Measurements from ENCODE around the gene DCLK3.

DCLK3 gene

GRCh38 chr3:36707623-36708409 is 56.5 kb downstream of the DCLK3 start:
- peak; percentile 50 for DNase-seq (ENCODE audit: low spot score)
- TF ChIP-seq, protein P1, sequence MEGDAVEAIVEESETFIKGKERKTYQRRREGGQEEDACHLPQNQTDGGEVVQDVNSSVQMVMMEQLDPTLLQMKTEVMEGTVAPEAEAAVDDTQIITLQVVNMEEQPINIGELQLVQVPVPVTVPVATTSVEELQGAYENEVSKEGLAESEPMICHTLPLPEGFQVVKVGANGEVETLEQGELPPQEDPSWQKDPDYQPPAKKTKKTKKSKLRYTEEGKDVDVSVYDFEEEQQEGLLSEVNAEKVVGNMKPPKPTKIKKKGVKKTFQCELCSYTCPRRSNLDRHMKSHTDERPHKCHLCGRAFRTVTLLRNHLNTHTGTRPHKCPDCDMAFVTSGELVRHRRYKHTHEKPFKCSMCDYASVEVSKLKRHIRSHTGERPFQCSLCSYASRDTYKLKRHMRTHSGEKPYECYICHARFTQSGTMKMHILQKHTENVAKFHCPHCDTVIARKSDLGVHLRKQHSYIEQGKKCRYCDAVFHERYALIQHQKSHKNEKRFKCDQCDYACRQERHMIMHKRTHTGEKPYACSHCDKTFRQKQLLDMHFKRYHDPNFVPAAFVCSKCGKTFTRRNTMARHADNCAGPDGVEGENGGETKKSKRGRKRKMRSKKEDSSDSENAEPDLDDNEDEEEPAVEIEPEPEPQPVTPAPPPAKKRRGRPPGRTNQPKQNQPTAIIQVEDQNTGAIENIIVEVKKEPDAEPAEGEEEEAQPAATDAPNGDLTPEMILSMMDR (conservative IDR thresholded peaks at IDR 0.05; ENCODE audit: low read depth), result no peak
- ChIA-PET CTCF (interaction anchor here (0.6 to 0.7 kb wide), 4 partner anchors 30 to 556 kb away, joined by 3 to 5 read pairs (median 4); no protein-coding TSS in a partner anchor), POLR2A (ENCODE audit: low non-redundant PET) (no interaction called here)
- no peak overlapping the region for H3K27ac ChIP-seq

DNA sequence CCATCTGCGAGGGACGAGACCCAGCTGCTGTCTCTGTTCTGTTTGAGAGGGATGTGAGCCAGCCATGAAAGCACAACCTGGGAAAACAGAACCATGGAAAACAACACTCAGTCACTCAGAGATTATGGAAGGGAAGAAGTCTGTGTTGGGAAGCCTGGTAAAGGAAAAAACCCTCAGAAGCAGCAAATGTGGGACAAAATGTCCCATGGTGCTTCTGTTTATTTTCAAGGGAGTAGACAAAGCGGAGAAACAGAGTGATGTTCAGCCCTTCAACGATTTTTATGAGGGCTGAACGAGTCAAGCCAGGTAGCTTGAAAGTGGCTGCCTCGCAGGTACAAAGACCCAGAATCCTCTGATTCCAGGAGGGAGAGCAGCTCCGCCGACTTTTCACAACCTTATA is 59.3 kb downstream of the DCLK3 start:
- CTCF ChIA-PET, result interaction anchor here (0.9 kb wide), 1 partner anchor 739 kb away, joined by 3 read pairs; no protein-coding TSS in a partner anchor
- H3K27ac ChIP-seq, result no peak overlapping the region
- TF ChIP-seq, protein P1 (conservative IDR thresholded peaks at IDR 0.05; ENCODE audit: low read depth), result no peak
- no peak for DNase-seq (ENCODE audit: low spot score)
- POLR2A ChIA-PET (ENCODE audit: low non-redundant PET), result no interaction called here

DNA sequence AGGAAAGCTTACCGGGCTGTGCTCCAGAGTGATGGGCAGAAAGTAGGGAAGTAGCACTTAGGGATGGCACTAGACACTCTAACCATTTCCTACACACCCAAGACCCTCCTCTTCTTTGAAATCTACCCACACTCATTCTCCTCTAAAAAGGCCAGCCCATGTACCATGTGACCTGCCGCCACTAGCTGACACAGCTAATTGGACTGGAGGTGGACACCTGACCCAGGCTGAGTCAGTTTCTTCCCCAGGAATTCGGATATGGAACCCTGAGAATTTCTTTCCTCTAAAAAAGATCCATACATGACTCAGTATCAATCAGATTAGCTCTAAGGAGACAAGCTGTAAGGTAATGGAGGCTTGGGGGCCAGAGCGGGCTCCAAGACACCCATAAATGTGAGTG is 60.1 kb downstream of the DCLK3 start:
- CTCF ChIA-PET, result interaction anchor here (0.6 kb wide), 2 partner anchors 102 to 582 kb away, joined by 5 to 7 read pairs; no protein-coding TSS in a partner anchor
- no peak overlapping the region for H3K27ac ChIP-seq
- POLR2A ChIA-PET (ENCODE audit: low non-redundant PET), result no interaction called here
- no peak for DNase-seq (ENCODE audit: low spot score)
- TF ChIP-seq, protein P1 (conservative IDR thresholded peaks at IDR 0.05; ENCODE audit: low read depth), result no peak

- POLR2A ChIA-PET (ENCODE audit: low non-redundant PET), result no interaction called here
- no peak for DNase-seq (ENCODE audit: low spot score)
- H3K27ac ChIP-seq, result no peak overlapping the region
- CTCF ChIA-PET, result interaction anchor here (0.6 to 1.5 kb wide), 2 partner anchors 407 to 735 kb away, joined by 7 to 8 read pairs; no protein-coding TSS in a partner anchor
- TF ChIP-seq, protein P1 (conservative IDR thresholded peaks at IDR 0.05; ENCODE audit: low read depth), result peak; percentile 32; the same call in 1 of the 2 replicates
Observed at GRCh38 chr3:36701249-36701572, 63.1 kb downstream of the DCLK3 start.

GRCh38 chr3:36700537-36701248 is 63.7 kb downstream of the DCLK3 start:
- TF ChIP-seq, protein P1 (conservative IDR thresholded peaks at IDR 0.05; ENCODE audit: low read depth), result peak; percentile 77
- ChIA-PET CTCF (interaction anchor here (1.5 kb wide), 1 partner anchor 735 kb away, joined by 8 read pairs; no protein-coding TSS in a partner anchor), POLR2A (ENCODE audit: low non-redundant PET) (no interaction called here)
- no peak for DNase-seq (ENCODE audit: low spot score)
- no peak overlapping the region for H3K27ac ChIP-seq

- H3K27ac ChIP-seq, result no peak overlapping the region
- DNase-seq (ENCODE audit: low spot score), result no peak
- ChIA-PET POLR2A (ENCODE audit: low non-redundant PET) (no interaction called here), CTCF (interaction anchor here (0.7 kb wide), 1 partner anchor 261 kb away, joined by 3 read pairs; no protein-coding TSS in a partner anchor)
- TF ChIP-seq, protein P1 (conservative IDR thresholded peaks at IDR 0.05; ENCODE audit: low read depth), result no peak
Observed at GRCh38 chr3:36698314-36698713, 66.0 kb downstream of the DCLK3 start.

Measured in RWPE1 (cell line).